Kidney (tissue), 14 donors: Measurements from ENCODE around the gene SOX2. TPM values are rescaled to one million over a fixed set of nuclear protein-coding genes. Genes with fewer than 3 reads are reported as not detected.

Source experiments
- DNase-seq, 5 donors: peaks; one replicate each; pipeline ENCODE4 v3.0.0-alpha.2; 2013 to 2020
- FAIRE-seq: peaks from 2 replicates; lab custom pipeline; 2012; peaks lifted over from hg19 to GRCh38; lab: Jason Lieb, UNC
- H3K27ac ChIP-seq, 2 donors: one replicate each; pipeline ENCODE4 v1.7.0; 2013; ENCODE audit warnings: low read depth in 2 of 2, low read length in 2 of 2, inconsistent platforms in 1 of 2
- H3K27me3 ChIP-seq: one replicate; pipeline ENCODE4 v1.7.1; 2013; ENCODE audit warnings: low read length, inconsistent platforms; ENCODE audit not compliant: control insufficient read depth, insufficient read depth
- H3K36me3 ChIP-seq, 3 donors: one replicate each; pipeline versions ENCODE4 v1.7.0 to v1.7.1; 2013; ENCODE audit warnings: low read length in 3 of 3, control low read depth in 1 of 3, inconsistent platforms in 1 of 3; ENCODE audit not compliant: insufficient read depth in 3 of 3, control insufficient read depth in 2 of 3
- H3K4me1 ChIP-seq, 3 donors: one replicate each; pipeline versions ENCODE4 v1.7.0 to v1.7.1; 2013; ENCODE audit warnings: low read length in 3 of 3, inconsistent platforms in 1 of 3, low read depth in 1 of 3; ENCODE audit not compliant: control insufficient read depth in 2 of 3, insufficient read depth in 2 of 3
- H3K4me3 ChIP-seq, 3 donors: one replicate each; pipeline versions ENCODE4 v1.7.0 to v1.8.1; 2013; ENCODE audit warnings: low read length in 3 of 3, control low read depth in 1 of 3, inconsistent platforms in 1 of 3
- H3K9ac ChIP-seq, 3 donors: one replicate each; pipeline versions ENCODE4 v1.7.0 to v1.7.1; 2013; ENCODE audit warnings: low read length in 3 of 3, control low read depth in 1 of 3, inconsistent platforms in 1 of 3
- H3K9me3 ChIP-seq, 3 donors: one replicate each; pipeline versions ENCODE4 v1.7.0 to v1.7.1; 2013; ENCODE audit warnings: low read length in 3 of 3, control low read depth in 1 of 3, inconsistent platforms in 1 of 3; ENCODE audit not compliant: control insufficient read depth in 2 of 3, insufficient read depth in 1 of 3
- CTCF ChIP-seq: IDR thresholded peaks from 3 replicates; pipeline ENCODE4 v1.5.1; 2012; ENCODE audit warnings: mild to moderate bottlenecking, moderate library complexity, borderline replicate concordance; ENCODE audit not compliant: insufficient read depth; ENCODE audit errors: extremely low read depth
- intact Hi-C: fragments of 100-400 bp; cut with DNase I; formaldehyde crosslinking; loops from one replicate; pipeline ENCODE4 v1.11.1; 2022
- polyA plus RNA-seq: library from polyadenylated mRNA; stranded (reverse); fragments of 350-450 nt; fragmentation: Illumina TruSeq; extraction: RNeasy Lipid Tissue Mini Kit (QIAGEN cat#74804); gene quantifications from one replicate; pipeline ENCODE4 v1.2.3, GENCODE V29; 2014; ENCODE audit warnings: low read depth, low replicate concordance; ENCODE audit not compliant: insufficient read depth
- total RNA-seq: library from RNA; stranded (reverse); fragmentation: NEBNext Ultra II Directional; extraction: Animal tissue kit (Norgen Biotek cat#: 25700); gene quantifications from one replicate; pipeline ENCODE4 v1.2.1, GENCODE V29; 2021
- donor health status: control.
- donor health status: control.
- donor health status: control.
- donor health status: control.
- donor health status: control.
- donor health status: DM: yes; HTN: yes; CAD: no.
- donor health status: Normal renal cell carcinoma (clear cell type).

Gene SOX2
- total and polyA plus RNA-seq, 2 donors from 2014 or later = 0.13 TPM; not detected in 1

GRCh38 chr3:181739628-181740027, 27.9 kb downstream of the SOX2 start:
- Histone ChIP-seq H3K27me3 (no peaks in the 10 kb centered on the region), H3K36me3 (no peaks in the 10 kb centered on the region), H3K4me3 (no peak overlapping the region), H3K9ac (no peak overlapping the region), H3K4me1 (no peaks in the 10 kb centered on the region), H3K9me3 (no peaks in the 10 kb centered on the region), H3K27ac (no peak overlapping the region)
- TF ChIP-seq CTCF = no peak
- FAIRE-seq (no peak), DNase-seq (no peak)
- intact Hi-C loops = no loop called here

DNA sequence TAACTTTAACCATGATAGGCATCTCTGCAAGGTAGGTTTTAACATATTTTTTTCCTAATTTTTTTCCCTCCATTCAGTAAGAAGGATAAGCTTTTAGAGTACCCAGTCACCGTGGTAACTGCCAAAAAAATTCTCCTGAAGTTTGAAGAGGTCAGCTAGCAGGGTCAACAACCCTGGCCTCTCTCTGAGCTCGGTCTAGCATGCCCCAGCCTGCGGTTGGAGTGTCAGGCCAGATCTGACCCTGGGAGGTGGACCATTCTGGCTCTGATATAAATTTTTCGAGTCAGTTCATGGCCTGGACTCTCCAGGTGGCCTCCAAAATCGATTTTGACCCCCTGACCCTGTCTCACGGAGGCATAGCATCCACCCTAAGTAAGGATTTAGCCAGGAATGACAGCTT, 29.7 kb downstream of the SOX2 start:
- Histone ChIP-seq H3K27ac (no peak overlapping the region), H3K9ac (no peak overlapping the region), H3K27me3 (no peaks in the 10 kb centered on the region), H3K4me1 (no peaks in the 10 kb centered on the region), H3K9me3 (no peaks in the 10 kb centered on the region), H3K4me3 (no peak overlapping the region), H3K36me3 (no peaks in the 10 kb centered on the region)
- FAIRE-seq (no peak), DNase-seq (no peak)
- TF ChIP-seq CTCF = no peak
- intact Hi-C loops = no loop called here

DNA sequence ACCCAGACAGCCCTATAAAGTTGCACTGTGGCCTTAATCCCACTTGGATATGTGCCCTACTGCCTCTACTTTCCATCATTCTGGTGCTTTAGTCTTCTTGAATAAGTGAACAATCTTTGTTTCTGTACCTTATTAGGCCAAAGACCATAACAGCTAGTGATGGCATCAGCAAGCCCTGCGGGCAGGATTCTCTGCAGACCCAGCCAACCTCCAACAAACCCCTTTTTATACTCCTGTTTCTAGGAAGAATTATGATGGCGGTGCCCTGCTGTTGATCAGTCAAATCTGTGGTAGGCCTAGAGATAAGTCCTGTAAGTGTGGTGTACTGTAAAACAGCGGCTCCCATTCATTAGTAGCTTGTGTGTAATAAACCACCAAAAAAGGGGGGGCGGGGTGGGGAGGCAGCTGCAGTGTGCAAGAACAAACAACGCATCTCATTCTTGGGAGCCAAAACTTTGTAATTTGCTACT, 40.5 kb downstream of the SOX2 start:
- DNase-seq (no peak), FAIRE-seq (no peak)
- intact Hi-C loops = no loop called here
- no peaks in the 10 kb centered on the region for H3K36me3 ChIP-seq
- no peaks in the 10 kb centered on the region for H3K9me3 ChIP-seq
- H3K4me1 ChIP-seq = no peaks in the 10 kb centered on the region
- no peak for TF ChIP-seq CTCF
- H3K27me3 ChIP-seq = no peaks in the 10 kb centered on the region
- no peak overlapping the region for H3K4me3 ChIP-seq
- H3K27ac ChIP-seq = no peak overlapping the region
- no peak overlapping the region for H3K9ac ChIP-seq

DNA sequence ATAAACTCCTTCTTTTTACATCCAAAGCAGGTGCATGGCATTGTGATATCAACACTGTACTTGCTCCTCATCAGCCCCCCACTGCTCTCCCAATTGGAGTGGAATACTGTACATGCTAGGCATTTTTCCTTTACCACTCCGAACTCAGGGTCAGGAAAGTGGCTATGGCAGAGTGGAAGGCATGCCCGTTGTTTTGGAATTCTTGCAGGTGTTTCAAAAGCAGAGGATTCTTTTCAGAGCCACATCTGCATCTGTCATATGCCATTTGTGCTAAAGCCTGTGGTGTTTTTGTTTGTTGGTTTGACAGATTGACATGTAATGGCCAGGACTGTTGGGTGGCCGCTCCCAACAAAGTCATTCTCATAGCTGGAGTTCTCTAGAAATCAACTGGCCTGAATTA, 41.7 kb downstream of the SOX2 start:
- Histone ChIP-seq H3K36me3 (no peaks in the 10 kb centered on the region), H3K9ac (no peak overlapping the region), H3K27ac (no peak overlapping the region), H3K9me3 (no peaks in the 10 kb centered on the region), H3K27me3 (no peaks in the 10 kb centered on the region), H3K4me1 (no peaks in the 10 kb centered on the region), H3K4me3 (no peak overlapping the region)
- intact Hi-C loops = no loop called here
- DNase-seq (no peak), FAIRE-seq (no peak)
- TF ChIP-seq CTCF = no peak
